IMR-90 (cell line): ENCODE results near the gene SLIT3. TPM values are rescaled to one million over a fixed set of nuclear protein-coding genes. Genes with fewer than 3 reads are reported as not detected.

Source experiments
- ATAC-seq: fragments of 200-7000 bp; cut with Tn5 transposase; 2 replicates; pipeline ENCODE4 v1.9.1; 2020; ENCODE audit warnings: low read depth, mild to moderate bottlenecking, moderate library complexity
- BruUV-seq: library from RNA; stranded (reverse); fragments of 400-500 nt; replicated peaks from 2 replicates; lab custom pipeline; 2021; lab: Mats Ljungman, UMichigan
- CTCF ChIA-PET: fragments of 300-600 bp; formaldehyde crosslinking; extraction: SDS; loops from one replicate; lab custom pipeline; 2021; ENCODE audit warnings: antibody characterized with exemption; lab: Yijun Ruan, JAX
- POLR2A ChIA-PET: fragments of 300-600 bp; sonication (Branson Sonifier 250); formaldehyde crosslinking; loops from one replicate; lab custom pipeline; 2022; ENCODE audit warnings: antibody characterized with exemption; ENCODE audit not compliant: unreplicated experiment; lab: Charles Lee
- DNase-seq: peaks from one replicate; pipeline ENCODE4 v3.0.0; 2013
- H2AFZ ChIP-seq: replicated peaks from 2 replicates; pipeline ENCODE3; 2013; ENCODE audit warnings: low read length, mild to moderate bottlenecking; ENCODE audit not compliant: poor library complexity
- H2AK5ac ChIP-seq: 2 replicates; pipeline ENCODE4 v1.6.1; 2013; ENCODE audit warnings: low read depth, low read length, inconsistent platforms
- H2AK9ac ChIP-seq: replicated peaks from 2 replicates; pipeline ENCODE3; 2013; ENCODE audit warnings: mild to moderate bottlenecking, low read depth, low read length, moderate library complexity; ENCODE audit not compliant: poor library complexity
- H2BK120ac ChIP-seq: 2 replicates; pipeline ENCODE4 v1.6.1; 2013; ENCODE audit warnings: low read depth, low read length, inconsistent platforms
- H2BK15ac ChIP-seq: 3 replicates; pipeline ENCODE4 v1.6.1; 2013; ENCODE audit warnings: low read depth, low read length, inconsistent platforms
- H2BK20ac ChIP-seq: 2 replicates; pipeline ENCODE4 v1.6.1; 2013; ENCODE audit warnings: low read depth, mild to moderate bottlenecking, inconsistent platforms, low read length, moderate library complexity
- H2BK5ac ChIP-seq: 2 replicates; pipeline ENCODE4 v1.6.1; 2013; ENCODE audit warnings: mild to moderate bottlenecking, low read depth, low read length, inconsistent platforms; ENCODE audit not compliant: poor library complexity, severe bottlenecking
- H3K14ac ChIP-seq: replicated peaks from 2 replicates; pipeline ENCODE4 v1.6.1; 2013; ENCODE audit warnings: low read depth, low read length, inconsistent platforms
- H3K18ac ChIP-seq: 2 replicates; pipeline ENCODE4 v1.6.1; 2013; ENCODE audit warnings: low read depth, low read length, control low read depth
- H3K23ac ChIP-seq: 2 replicates; pipeline ENCODE4 v1.6.1; 2013; ENCODE audit warnings: low read depth, low read length, inconsistent platforms
- H3K27ac ChIP-seq: 2 replicates; pipeline ENCODE4 v1.5.1; 2013; ENCODE audit warnings: mild to moderate bottlenecking, control low read depth, low read length; ENCODE audit not compliant: insufficient read depth
- H3K27me3 ChIP-seq: 2 replicates; pipeline ENCODE4 v1.6.1; 2013; ENCODE audit warnings: low read length; ENCODE audit not compliant: control insufficient read depth, insufficient read depth
- H3K36me3 ChIP-seq: 2 replicates; pipeline ENCODE4 v1.6.1; 2013; ENCODE audit warnings: low read length, mixed read lengths; ENCODE audit not compliant: control insufficient read depth, insufficient read depth
- H3K4ac ChIP-seq: 2 replicates; pipeline ENCODE4 v1.6.1; 2013; ENCODE audit warnings: low read depth, low read length, inconsistent platforms
- H3K4me1 ChIP-seq: 2 replicates; pipeline ENCODE4 v1.6.1; 2013; ENCODE audit warnings: low read length, mixed read lengths; ENCODE audit not compliant: control insufficient read depth, insufficient read depth
- H3K4me2 ChIP-seq: 2 replicates; pipeline ENCODE4 v1.6.1; 2013; ENCODE audit warnings: low read depth, mild to moderate bottlenecking, control low read depth, low read length, moderate library complexity
- H3K4me3 ChIP-seq: 2 replicates; pipeline ENCODE4 v1.5.1; 2013; ENCODE audit warnings: low read depth, mild to moderate bottlenecking, control low read depth, low read length, moderate library complexity; ENCODE audit not compliant: insufficient read depth
- H3K56ac ChIP-seq: 2 replicates; pipeline ENCODE4 v1.6.1; 2013; ENCODE audit warnings: low read length, inconsistent platforms; ENCODE audit not compliant: insufficient read depth; ENCODE audit errors: extremely low read depth
- H3K79me1 ChIP-seq, 2 experiments: 2 replicates each; pipeline ENCODE4 v1.6.1; 2013; ENCODE audit warnings: low read length in 2 of 2, inconsistent platforms in 1 of 2, low read depth in 1 of 2
- H3K9ac ChIP-seq: 2 replicates; pipeline ENCODE4 v1.6.1; 2013; ENCODE audit warnings: low read depth, low read length, control low read depth
- H3K9me1 ChIP-seq: 2 replicates; pipeline ENCODE4 v1.6.1; 2013; ENCODE audit warnings: low read length, inconsistent platforms; ENCODE audit not compliant: insufficient read depth
- H3K9me3 ChIP-seq: 2 replicates; pipeline ENCODE4 v1.6.1; 2013; ENCODE audit warnings: low read length; ENCODE audit not compliant: control insufficient read depth, insufficient read depth
- H4K20me1 ChIP-seq: 2 replicates; pipeline ENCODE4 v1.6.1; 2013; ENCODE audit warnings: low read length, inconsistent platforms; ENCODE audit not compliant: insufficient read depth
- H4K5ac ChIP-seq: 2 replicates; pipeline ENCODE4 v1.6.1; 2013; ENCODE audit warnings: mild to moderate bottlenecking, low read depth, low read length, control low read depth
- H4K8ac ChIP-seq, 2 experiments: 2 replicates each; pipeline ENCODE4 v1.6.1; 2013; ENCODE audit warnings: low read depth in 2 of 2, low read length in 2 of 2, control low read depth in 1 of 2, inconsistent platforms in 1 of 2
- H4K91ac ChIP-seq: 2 replicates; pipeline ENCODE4 v1.6.1; 2013; ENCODE audit warnings: low read depth, low read length, inconsistent platforms; ENCODE audit not compliant: insufficient read depth
- BHLHE40 ChIP-seq: fragments of 150-350 bp; IDR thresholded peaks from 2 replicates; pipeline ENCODE4 v1.6.1; 2016; ENCODE audit warnings: mild to moderate bottlenecking, low read depth, low read length
- CEBPB ChIP-seq: IDR thresholded peaks from 2 replicates; pipeline ENCODE4 v1.6.1; 2012; ENCODE audit warnings: low read depth, low read length, improper control_type of control experiment
- CHD1 ChIP-seq: IDR thresholded peaks from 2 replicates; pipeline ENCODE4 v1.6.1; 2012; ENCODE audit warnings: low read depth, low read length, improper control_type of control experiment
- FOS ChIP-seq: fragments of 150-350 bp; IDR thresholded peaks from 2 replicates; pipeline ENCODE4 v1.6.1; 2016; ENCODE audit warnings: low read depth, low read length
- MAFK ChIP-seq: IDR thresholded peaks from 2 replicates; pipeline ENCODE4 v1.6.1; 2012; ENCODE audit warnings: low read depth, low read length, improper control_type of control experiment
- MAZ ChIP-seq: IDR thresholded peaks from 2 replicates; pipeline ENCODE4 v1.6.1; 2012; ENCODE audit warnings: low read depth, mild to moderate bottlenecking, low read length, improper control_type of control experiment, moderate library complexity, borderline replicate concordance
- MXI1 ChIP-seq: IDR thresholded peaks from 2 replicates; pipeline ENCODE4 v1.6.1; 2012; ENCODE audit warnings: low read depth, mild to moderate bottlenecking, low read length, moderate library complexity, borderline replicate concordance
- NFE2L2 ChIP-seq: fragments of 150-350 bp; IDR thresholded peaks from 2 replicates; pipeline ENCODE4 v1.6.1; 2016; ENCODE audit warnings: low read depth, mild to moderate bottlenecking, low read length
- POLR2A ChIP-seq: IDR thresholded peaks from 2 replicates; pipeline ENCODE4 v1.6.1; 2012; ENCODE audit warnings: mild to moderate bottlenecking, low read depth, low read length
- RAD21 ChIP-seq: IDR thresholded peaks from 2 replicates; pipeline ENCODE4 v1.6.1; 2012; ENCODE audit warnings: low read length, improper control_type of control experiment
- RCOR1 ChIP-seq: IDR thresholded peaks from 2 replicates; pipeline ENCODE4 v1.6.1; 2012; ENCODE audit warnings: mild to moderate bottlenecking, low read length, improper control_type of control experiment; ENCODE audit not compliant: insufficient replicate concordance
- RFX5 ChIP-seq: IDR thresholded peaks from 2 replicates; pipeline ENCODE4 v1.8.0; 2012; ENCODE audit warnings: low read depth, mild to moderate bottlenecking, low read length, moderate library complexity
- SMC3 ChIP-seq: fragments of 150-350 bp; IDR thresholded peaks from 2 replicates; pipeline ENCODE4 v1.6.1; 2016; ENCODE audit warnings: low read depth, mild to moderate bottlenecking, antibody characterized with exemption, low read length, moderate library complexity
- WGBS, 2 experiments: methylation state at CpG; one replicate each; pipeline versions ENCODE4 v1.1.5 to v1.1.7; 2013; ENCODE audit warnings: missing lambda C conversion rate in 2 of 2; ENCODE audit not compliant: insufficient read length in 1 of 2; ENCODE audit errors: extremely low coverage in 2 of 2; 5-methylcytosine and 5-hydroxymethylcytosine counted together
- dilution Hi-C: fragments of 300-500 bp; cut with HindIII; formaldehyde crosslinking; loops from one replicate; pipeline ENCODE4 v1.14.3; 2018; ENCODE audit warnings: low sequenced_read_pairs; ENCODE audit not compliant: unreplicated experiment
- in situ Hi-C: fragments of 300-500 bp; cut with MboI; formaldehyde crosslinking; loops from 3 replicates; pipeline ENCODE4 v1.14.3; 2019; ENCODE audit warnings: low sequenced_read_pairs, inconsistent platforms, mixed read lengths
- intact Hi-C: fragments of 100-400 bp; cut with micrococcal nuclease; formaldehyde crosslinking; loops from 2 replicates; pipeline ENCODE4 v1.10.0; 2022
- polyA plus RNA-seq, 3 experiments: library from polyadenylated mRNA; depleted of rRNA; stranded (reverse); fragments of >200 nt; gene quantifications; 2 replicates each; pipeline ENCODE4 v1.2.3, GENCODE V29; 2012; ENCODE audit warnings: low replicate concordance in 1 of 3
- total RNA-seq: library from RNA; depleted of rRNA; stranded (reverse); fragments of >200 nt; gene quantifications from 2 replicates; pipeline ENCODE4 v1.2.3, GENCODE V29; 2012
- TF ChIP-seq, protein P1 (sequence below): fragments of 150-350 bp; IDR thresholded peaks from 2 replicates; pipeline ENCODE4 v1.6.1; 2016; ENCODE audit warnings: low read depth, mild to moderate bottlenecking, low read length, moderate library complexity, borderline replicate concordance
- TF ChIP-seq, protein P2 (sequence below): conservative IDR thresholded peaks from 2 replicates; pipeline ENCODE4 v1.5.1; 2012; ENCODE audit warnings: mild to moderate bottlenecking, low read depth, low read length, improper control_type of control experiment
- TF ChIP-seq, protein P3 (sequence below): fragments of 150-350 bp; IDR thresholded peaks from 2 replicates; pipeline ENCODE4 v1.6.1; 2017; ENCODE audit warnings: mild to moderate bottlenecking, antibody characterized with exemption, low read length, low read depth

The SLIT3 gene
- total and polyA plus RNA-seq, 2 of the 4 experiments (the other 2 are of a cell fraction) = 0.18 to 0.50 TPM

DNA sequence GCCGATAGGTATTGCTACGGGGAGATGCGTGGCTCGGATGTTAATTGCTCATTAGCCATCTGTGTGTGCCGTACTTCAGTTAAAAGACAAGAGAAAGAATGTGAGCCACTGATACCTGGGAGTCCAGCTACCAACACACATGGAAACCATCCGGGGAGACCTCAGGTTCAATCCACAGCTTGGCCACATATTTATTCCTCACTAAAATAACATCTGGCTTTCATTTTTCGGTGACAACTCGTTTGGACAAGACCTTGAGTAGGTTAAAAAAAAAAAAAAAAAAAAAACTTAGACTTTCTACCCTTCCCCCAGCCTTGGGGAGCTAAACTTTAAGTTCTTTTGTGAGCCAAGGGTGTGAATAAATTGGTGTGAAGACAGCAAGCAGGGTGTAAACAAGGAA is 84.1 kb downstream of the SLIT3 start:
- Histone ChIP-seq H4K8ac (no peak overlapping the region), H3K18ac (no peak overlapping the region), H3K14ac (no peak overlapping the region), H3K4ac (no peak overlapping the region), H3K27me3 (no peaks in the 10 kb centered on the region), H3K36me3 (no peaks in the 10 kb centered on the region), H2AFZ (no peak overlapping the region), H2BK15ac (no peak overlapping the region), H3K9me3 (peaks cover 10% of the 10 kb centered on the region), H2AK9ac (no peak overlapping the region), H4K91ac (no peak overlapping the region), H2BK120ac (no peak overlapping the region), H3K4me1 (no peaks in the 10 kb centered on the region), H2AK5ac (no peak overlapping the region), H3K4me2 (no peak overlapping the region), H3K27ac (no peak overlapping the region), H3K4me3 (no peak overlapping the region), H2BK20ac (no peak overlapping the region), H3K56ac (no peak overlapping the region), H3K79me1 (no peaks in the 10 kb centered on the region), H4K5ac (no peak overlapping the region), H4K20me1 (no peaks in the 10 kb centered on the region), H2BK5ac (no peak overlapping the region), H3K23ac (no peak overlapping the region), H3K9ac (no peak overlapping the region), H3K9me1 (no peaks in the 10 kb centered on the region)
- ATAC-seq = no peak
- POLR2A ChIA-PET = no interaction called here
- intact Hi-C loops = no loop called here
- CTCF ChIA-PET = interaction anchor here (0.7 kb wide), 1 partner anchor 265 kb away, joined by 5 read pairs; no protein-coding TSS in a partner anchor
- TF ChIP-seq RAD21 (no peak), MAFK (no peak), FOS (no peak), CEBPB (no peak), BHLHE40 (no peak), NFE2L2 (no peak), RFX5 (no peak), MAZ (no peak), CHD1 (no peak), SMC3 (no peak), MXI1 (no peak), RCOR1 (no peak), POLR2A (no peak)
- TF ChIP-seq, protein P1, sequence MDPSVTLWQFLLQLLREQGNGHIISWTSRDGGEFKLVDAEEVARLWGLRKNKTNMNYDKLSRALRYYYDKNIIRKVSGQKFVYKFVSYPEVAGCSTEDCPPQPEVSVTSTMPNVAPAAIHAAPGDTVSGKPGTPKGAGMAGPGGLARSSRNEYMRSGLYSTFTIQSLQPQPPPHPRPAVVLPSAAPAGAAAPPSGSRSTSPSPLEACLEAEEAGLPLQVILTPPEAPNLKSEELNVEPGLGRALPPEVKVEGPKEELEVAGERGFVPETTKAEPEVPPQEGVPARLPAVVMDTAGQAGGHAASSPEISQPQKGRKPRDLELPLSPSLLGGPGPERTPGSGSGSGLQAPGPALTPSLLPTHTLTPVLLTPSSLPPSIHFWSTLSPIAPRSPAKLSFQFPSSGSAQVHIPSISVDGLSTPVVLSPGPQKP = no peak
- TF ChIP-seq, protein P2, sequence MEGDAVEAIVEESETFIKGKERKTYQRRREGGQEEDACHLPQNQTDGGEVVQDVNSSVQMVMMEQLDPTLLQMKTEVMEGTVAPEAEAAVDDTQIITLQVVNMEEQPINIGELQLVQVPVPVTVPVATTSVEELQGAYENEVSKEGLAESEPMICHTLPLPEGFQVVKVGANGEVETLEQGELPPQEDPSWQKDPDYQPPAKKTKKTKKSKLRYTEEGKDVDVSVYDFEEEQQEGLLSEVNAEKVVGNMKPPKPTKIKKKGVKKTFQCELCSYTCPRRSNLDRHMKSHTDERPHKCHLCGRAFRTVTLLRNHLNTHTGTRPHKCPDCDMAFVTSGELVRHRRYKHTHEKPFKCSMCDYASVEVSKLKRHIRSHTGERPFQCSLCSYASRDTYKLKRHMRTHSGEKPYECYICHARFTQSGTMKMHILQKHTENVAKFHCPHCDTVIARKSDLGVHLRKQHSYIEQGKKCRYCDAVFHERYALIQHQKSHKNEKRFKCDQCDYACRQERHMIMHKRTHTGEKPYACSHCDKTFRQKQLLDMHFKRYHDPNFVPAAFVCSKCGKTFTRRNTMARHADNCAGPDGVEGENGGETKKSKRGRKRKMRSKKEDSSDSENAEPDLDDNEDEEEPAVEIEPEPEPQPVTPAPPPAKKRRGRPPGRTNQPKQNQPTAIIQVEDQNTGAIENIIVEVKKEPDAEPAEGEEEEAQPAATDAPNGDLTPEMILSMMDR = no peak
- TF ChIP-seq, protein P3, sequence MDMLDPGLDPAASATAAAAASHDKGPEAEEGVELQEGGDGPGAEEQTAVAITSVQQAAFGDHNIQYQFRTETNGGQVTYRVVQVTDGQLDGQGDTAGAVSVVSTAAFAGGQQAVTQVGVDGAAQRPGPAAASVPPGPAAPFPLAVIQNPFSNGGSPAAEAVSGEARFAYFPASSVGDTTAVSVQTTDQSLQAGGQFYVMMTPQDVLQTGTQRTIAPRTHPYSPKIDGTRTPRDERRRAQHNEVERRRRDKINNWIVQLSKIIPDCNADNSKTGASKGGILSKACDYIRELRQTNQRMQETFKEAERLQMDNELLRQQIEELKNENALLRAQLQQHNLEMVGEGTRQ = no peak
- no peak for DNase-seq
- in situ Hi-C loops = no loop called here
- WGBS, 2 experiments = no CpG with 5 or more reads among the region's 8 CpGs
- dilution Hi-C loops = no loop called here
- no TSS peak for BruUV-seq
